GM12874 (cell line): Measurements from ENCODE around the gene CCDC86.

Source experiments
- CTCF ChIP-seq: IDR thresholded peaks from 2 replicates; pipeline ENCODE4 v1.5.1; 2011; ENCODE audit warnings: low read depth, mild to moderate bottlenecking, control low read depth, low read length, moderate library complexity; ENCODE audit not compliant: insufficient read depth

The CCDC86 gene

GRCh38 chr11:60851327-60852104 lies 9.6 kb downstream of the CCDC86 start:
- no peak for TF ChIP-seq CTCF

- no peak for TF ChIP-seq CTCF
Measured at GRCh38 chr11:60852117-60852981, 10.4 kb downstream of the CCDC86 start.

- TF ChIP-seq CTCF, result no peak
Measured at GRCh38 chr11:60852982-60853950, 11.4 kb downstream of the CCDC86 start.

- no peak for TF ChIP-seq CTCF
Measured at GRCh38 chr11:60854140-60854846, 12.4 kb downstream of the CCDC86 start.

- no peak for TF ChIP-seq CTCF
Measured at GRCh38 chr11:60854847-60855725, 13.2 kb downstream of the CCDC86 start.
